ENCODE results near the gene SLC6A20.

The SLC6A20 gene

GRCh38 chr3:45792516-45793172, 3.7 kb downstream of the SLC6A20 start:
- no peaks in the 10 kb centered on the region for H3K36me3 ChIP-seq (ENCODE audit: insufficient read depth)
- no peak overlapping the region for H3K4me3 ChIP-seq (IDR thresholded peaks at IDR 0.05; ENCODE audit: insufficient read depth, low read depth, low read length)
- H3K9ac ChIP-seq = no peak overlapping the region
- TF ChIP-seq, protein P1, sequence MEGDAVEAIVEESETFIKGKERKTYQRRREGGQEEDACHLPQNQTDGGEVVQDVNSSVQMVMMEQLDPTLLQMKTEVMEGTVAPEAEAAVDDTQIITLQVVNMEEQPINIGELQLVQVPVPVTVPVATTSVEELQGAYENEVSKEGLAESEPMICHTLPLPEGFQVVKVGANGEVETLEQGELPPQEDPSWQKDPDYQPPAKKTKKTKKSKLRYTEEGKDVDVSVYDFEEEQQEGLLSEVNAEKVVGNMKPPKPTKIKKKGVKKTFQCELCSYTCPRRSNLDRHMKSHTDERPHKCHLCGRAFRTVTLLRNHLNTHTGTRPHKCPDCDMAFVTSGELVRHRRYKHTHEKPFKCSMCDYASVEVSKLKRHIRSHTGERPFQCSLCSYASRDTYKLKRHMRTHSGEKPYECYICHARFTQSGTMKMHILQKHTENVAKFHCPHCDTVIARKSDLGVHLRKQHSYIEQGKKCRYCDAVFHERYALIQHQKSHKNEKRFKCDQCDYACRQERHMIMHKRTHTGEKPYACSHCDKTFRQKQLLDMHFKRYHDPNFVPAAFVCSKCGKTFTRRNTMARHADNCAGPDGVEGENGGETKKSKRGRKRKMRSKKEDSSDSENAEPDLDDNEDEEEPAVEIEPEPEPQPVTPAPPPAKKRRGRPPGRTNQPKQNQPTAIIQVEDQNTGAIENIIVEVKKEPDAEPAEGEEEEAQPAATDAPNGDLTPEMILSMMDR (conservative IDR thresholded peaks at IDR 0.05; ENCODE audit: low read depth, low read length) = no peak
- H3K27me3 ChIP-seq (ENCODE audit: insufficient read depth, low read depth) = no peaks in the 10 kb centered on the region
- H3K79me2 ChIP-seq (ENCODE audit: insufficient read depth, low read depth) = no peaks in the 10 kb centered on the region
- H3K27ac ChIP-seq = no peak overlapping the region
- H2AFZ ChIP-seq (ENCODE audit: low read depth) = no peak overlapping the region
- no peak overlapping the region for H3K4me2 ChIP-seq
- no peaks in the 10 kb centered on the region for H3K4me1 ChIP-seq (ENCODE audit: low read depth, poor library complexity, severe bottlenecking)
- H4K20me1 ChIP-seq (ENCODE audit: insufficient read depth) = no peaks in the 10 kb centered on the region

GRCh38 chr3:45792036-45792435, 4.3 kb downstream of the SLC6A20 start:
- no peak overlapping the region for H3K9ac ChIP-seq
- H2AFZ ChIP-seq (ENCODE audit: low read depth) = no peak overlapping the region
- H3K4me2 ChIP-seq = no peak overlapping the region
- no peaks in the 10 kb centered on the region for H3K79me2 ChIP-seq (ENCODE audit: insufficient read depth, low read depth)
- no peaks in the 10 kb centered on the region for H3K4me1 ChIP-seq (ENCODE audit: low read depth, poor library complexity, severe bottlenecking)
- H3K4me3 ChIP-seq (IDR thresholded peaks at IDR 0.05; ENCODE audit: insufficient read depth, low read depth, low read length) = no peak overlapping the region
- no peaks in the 10 kb centered on the region for H4K20me1 ChIP-seq (ENCODE audit: insufficient read depth)
- TF ChIP-seq, protein P1 (conservative IDR thresholded peaks at IDR 0.05; ENCODE audit: low read depth, low read length) = no peak
- H3K27ac ChIP-seq = no peak overlapping the region
- no peaks in the 10 kb centered on the region for H3K36me3 ChIP-seq (ENCODE audit: insufficient read depth)
- no peaks in the 10 kb centered on the region for H3K27me3 ChIP-seq (ENCODE audit: insufficient read depth, low read depth)

GRCh38 chr3:45790596-45790995, 5.7 kb downstream of the SLC6A20 start:
- Histone ChIP-seq H3K27me3 (ENCODE audit: insufficient read depth, low read depth) (no peaks in the 10 kb centered on the region), H4K20me1 (ENCODE audit: insufficient read depth) (no peaks in the 10 kb centered on the region), H3K27ac (no peak overlapping the region), H3K4me1 (ENCODE audit: low read depth, poor library complexity, severe bottlenecking) (no peaks in the 10 kb centered on the region), H3K79me2 (ENCODE audit: insufficient read depth, low read depth) (no peaks in the 10 kb centered on the region), H2AFZ (ENCODE audit: low read depth) (no peak overlapping the region), H3K36me3 (ENCODE audit: insufficient read depth) (no peaks in the 10 kb centered on the region), H3K9ac (no peak overlapping the region), H3K4me3 (IDR thresholded peaks at IDR 0.05; ENCODE audit: insufficient read depth, low read depth, low read length) (no peak overlapping the region), H3K4me2 (no peak overlapping the region)
- TF ChIP-seq, protein P1 (conservative IDR thresholded peaks at IDR 0.05; ENCODE audit: low read depth, low read length) = no peak

DNA sequence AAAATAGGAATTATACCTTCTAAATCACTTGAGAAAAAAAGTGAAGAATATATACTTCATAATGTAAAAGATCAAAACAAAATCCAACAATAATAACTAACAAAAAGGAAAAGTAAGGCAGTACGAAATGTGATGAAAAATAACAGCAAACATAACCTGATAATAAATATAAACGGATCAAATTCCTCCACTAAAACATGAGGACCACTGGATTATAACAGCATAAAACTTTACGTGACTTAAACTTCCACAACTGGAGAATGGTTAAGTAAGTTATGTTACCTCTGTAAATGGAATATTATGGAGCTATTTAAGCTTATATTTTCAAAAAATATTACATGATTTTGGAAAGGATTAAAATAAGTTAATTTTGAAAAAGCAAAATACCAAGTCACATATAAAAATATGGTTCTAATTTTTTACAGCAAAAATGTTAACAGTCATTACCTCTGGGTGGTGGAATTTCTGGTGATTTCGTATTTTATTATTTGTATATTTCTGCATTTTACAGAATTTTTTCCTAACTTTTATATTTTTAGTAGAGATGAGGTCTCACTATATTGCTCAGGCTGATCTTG, 7.0 kb downstream of the SLC6A20 start:
- Histone ChIP-seq H3K27ac (no peak overlapping the region), H3K4me1 (ENCODE audit: low read depth, poor library complexity, severe bottlenecking) (no peaks in the 10 kb centered on the region), H4K20me1 (ENCODE audit: insufficient read depth) (no peaks in the 10 kb centered on the region), H3K4me2 (no peak overlapping the region), H2AFZ (ENCODE audit: low read depth) (no peak overlapping the region), H3K36me3 (ENCODE audit: insufficient read depth) (no peaks in the 10 kb centered on the region), H3K79me2 (ENCODE audit: insufficient read depth, low read depth) (no peaks in the 10 kb centered on the region), H3K27me3 (ENCODE audit: insufficient read depth, low read depth) (no peaks in the 10 kb centered on the region), H3K9ac (no peak overlapping the region), H3K4me3 (IDR thresholded peaks at IDR 0.05; ENCODE audit: insufficient read depth, low read depth, low read length) (no peak overlapping the region)
- TF ChIP-seq, protein P1 (conservative IDR thresholded peaks at IDR 0.05; ENCODE audit: low read depth, low read length) = no peak
